ENCODE results near the gene SPRY2. TPM values are rescaled to one million over a fixed set of nuclear protein-coding genes. Genes with fewer than 3 reads are reported as not detected.

The SPRY2 gene
- total and polyA plus RNA-seq, 2 of the 8 experiments (the other 6 are each of a cell fraction or from before 2014, with no cell fraction given) = 37.7 to 37.9 TPM

- WGBS, 2 experiments (ENCODE audit: extremely low coverage in 1 of 2, insufficient coverage in 1 of 2, insufficient read length in 1 of 2, insufficient replicate concordance in 2 of 2, low coverage in 1 of 2, low lambda C conversion rate in 2 of 2, missing lambda C conversion rate in 1 of 2) = 2% methylated on average over 14 of the region's 16 CpGs; no CpG with 5 or more reads in 1 of the 2 experiments
- peaks cover 34 to 39% of the 10 kb centered on the region in 2 experiments for H3K79me2 ChIP-seq (ENCODE audit: control insufficient read depth in 1 of 2, insufficient read depth in 2 of 2, low read length in 2 of 2)
- H3K27ac ChIP-seq (ENCODE audit: low read depth, low read length) = peak overlapping the region; percentile 96; the same call in 1 of the 2 replicates
- no peak overlapping the region for H3K14ac ChIP-seq (ENCODE audit: insufficient read length)
- ChIA-PET CTCF (ENCODE audit: partially characterized antibody) (interaction anchor here (0.9 to 5.9 kb wide), 15 partner anchors 11 to 663 kb away, joined by 3 to 63 read pairs (median 6); no protein-coding TSS in a partner anchor), POLR2A (ENCODE audit: partially characterized antibody) (interaction anchor here (0.6 to 3.7 kb wide), 12 partner anchors 11 to 1323 kb away, joined by 3 to 34 read pairs (median 4); no protein-coding TSS in a partner anchor)
- H3K9me3 ChIP-seq (ENCODE audit: insufficient read depth in 2 of 2, low read depth in 1 of 2, low read length in 1 of 2) = no peaks in the 10 kb centered on the region
- H3K23me2 ChIP-seq (ENCODE audit: low read depth, low read length) = peaks cover 10% of the 10 kb centered on the region
- FAIRE-seq (no peak), DNase-seq (ENCODE audit: low read depth in 1 of 2, low spot score in 2 of 2) (no peak)
- H4K91ac ChIP-seq (replicated peaks; ENCODE audit: insufficient read length, low read length) = no peak overlapping the region
- H2BK12ac ChIP-seq (ENCODE audit: low read depth, low read length) = no peak overlapping the region; the same call in 1 of the 2 replicates
- peaks cover 0 to 15% (median 10%) of the 10 kb centered on the region in 4 experiments; a peak in 6 of 7 replicates for H3K4me1 ChIP-seq (replicated peaks in 1 of 4; ENCODE audit: control insufficient read depth in 3 of 4, insufficient read depth in 4 of 4, low read length in 3 of 4)
- no peak overlapping the region for H3K23ac ChIP-seq (ENCODE audit: insufficient read length)
- H3K56ac ChIP-seq (replicated peaks; ENCODE audit: insufficient read length, low read depth, low read length) = peak overlapping the region; percentile 33
- H2BK120ac ChIP-seq (replicated peaks; ENCODE audit: low read depth, low read length) = no peak overlapping the region
- peak overlapping the region; percentile 92; the same call in 1 of the 2 replicates for H3K18ac ChIP-seq (ENCODE audit: extremely low read depth, low read length)
- H3K4me2 ChIP-seq (ENCODE audit: insufficient read depth in 1 of 2, low read depth in 2 of 2, low read length in 2 of 2) = peak overlapping the region; percentile 70 to 91
- H2AK5ac ChIP-seq (ENCODE audit: low read depth, low read length) = no peak overlapping the region
- H4K20me1 ChIP-seq (replicated peaks in 1 of 2; ENCODE audit: control insufficient read depth in 1 of 2, insufficient read depth in 2 of 2, low read length in 2 of 2) = peaks cover 17 to 20% of the 10 kb centered on the region in 2 experiments
- no peak for TF ChIP-seq KDM1A (IDR thresholded peaks at IDR 0.05; ENCODE audit: borderline replicate concordance, low read length)
- TF ChIP-seq ATF3 (IDR thresholded peaks at IDR 0.05; ENCODE audit: insufficient read depth, low read depth, low read length) = no peak
- 0 out of 2 replicates have a peak, but pooled peaks have one; percentile 5 for TF ChIP-seq SP1 (IDR thresholded peaks at IDR 0.05; ENCODE audit: low read depth, low read length)
- peak; percentile 40; the same call in 1 of the 2 replicates for TF ChIP-seq POLR2AphosphoS5 (IDR thresholded peaks at IDR 0.05; ENCODE audit: low read depth, low read length)
- 0 out of 2 replicates have a peak, but pooled peaks cover 4% of the 10 kb centered on the region for H3K79me1 ChIP-seq (ENCODE audit: low read depth, low read length)
- no peak overlapping the region for H3K4ac ChIP-seq (replicated peaks; ENCODE audit: insufficient read length, low read depth, low read length)
- peak overlapping the region; percentile 73 to 100 (median 92) for H3K4me3 ChIP-seq (ENCODE audit: extremely low read depth in 1 of 4, insufficient read depth in 2 of 4, low read depth in 3 of 4, low read length in 4 of 4)
- H3K9ac ChIP-seq (replicated peaks in 1 of 4; ENCODE audit: extremely low read depth in 1 of 4, low read depth in 3 of 4, low read length in 3 of 4) = peak overlapping the region; percentile 81 to 91 (median 90)
- H4K5ac ChIP-seq (ENCODE audit: insufficient read length, low read depth, low read length) = no peak overlapping the region
- H2BK15ac ChIP-seq (ENCODE audit: low read length) = no peak overlapping the region
- H2AFZ ChIP-seq (ENCODE audit: low read length) = no peak overlapping the region
- peaks cover 0 to 2% (median 0%) of the 10 kb centered on the region in 4 experiments; a peak in 1 of 7 replicates for H3K27me3 ChIP-seq (replicated peaks in 1 of 4; ENCODE audit: control insufficient read depth in 3 of 4, extremely low read depth in 1 of 4, insufficient read depth in 3 of 4, low read length in 3 of 4)
- no peak overlapping the region for H2BK20ac ChIP-seq (ENCODE audit: low read length)
- H2BK5ac ChIP-seq (ENCODE audit: low read depth, low read length) = no peak overlapping the region
- peaks cover under 1 to 7% (median 6%) of the 10 kb centered on the region in 4 experiments; a peak in 6 of 8 replicates for H3K36me3 ChIP-seq (ENCODE audit: control insufficient read depth in 2 of 4, insufficient read depth in 4 of 4, low read length in 3 of 4)
- peak overlapping the region; percentile 87; the same call in 1 of the 2 replicates for H4K8ac ChIP-seq (ENCODE audit: extremely low read depth, insufficient read depth, low read length)
These were observed 937 bp upstream of the SPRY2 start for GRCh38 chr13:80341756-80342370.

Measured in H1 (cell line).